LNCaP clone FGC (cell line): ENCODE results near the gene RBM25.
A peak's percentile ranks its signal among the peaks of the same experiment; 100 is the strongest.

Experiments
- DNase-seq: peaks from one replicate; pipeline ENCODE4 v3.0.0-alpha.2; 2011; ENCODE audit warnings: low read depth
- H3K4me3 ChIP-seq: 2 replicates; pipeline ENCODE4 v1.5.1; 2011; ENCODE audit warnings: mild to moderate bottlenecking, low read depth, low read length, control low read depth
- TF ChIP-seq, protein P1 (sequence below): IDR thresholded peaks from 2 replicates; pipeline ENCODE4 v1.5.1; 2012; ENCODE audit warnings: mild to moderate bottlenecking; ENCODE audit not compliant: control insufficient read depth, insufficient read depth; ENCODE audit errors: extremely low read depth

The RBM25 gene

DNA sequence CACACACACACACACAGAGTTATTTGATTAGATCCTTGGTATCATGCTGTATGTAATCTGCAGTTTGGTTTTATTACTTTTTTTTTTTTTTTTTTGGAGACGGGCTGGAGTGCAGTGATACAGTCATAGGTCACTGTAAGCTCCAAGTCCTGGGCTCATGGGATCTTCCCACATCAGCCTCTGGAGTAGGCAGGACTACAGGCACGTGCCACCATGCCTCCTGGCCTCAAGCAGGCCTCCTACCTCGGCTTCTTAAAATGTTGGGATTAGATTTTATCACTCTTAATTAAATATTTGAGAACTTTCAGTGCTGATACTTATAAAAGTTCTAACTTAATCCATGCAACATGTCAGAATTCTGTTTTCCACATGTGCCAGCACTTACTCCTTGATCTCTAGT lies 46.7 kb downstream of the RBM25 start:
- DNase-seq = peak; percentile 99
- no peak overlapping the region for H3K4me3 ChIP-seq
- TF ChIP-seq, protein P1, sequence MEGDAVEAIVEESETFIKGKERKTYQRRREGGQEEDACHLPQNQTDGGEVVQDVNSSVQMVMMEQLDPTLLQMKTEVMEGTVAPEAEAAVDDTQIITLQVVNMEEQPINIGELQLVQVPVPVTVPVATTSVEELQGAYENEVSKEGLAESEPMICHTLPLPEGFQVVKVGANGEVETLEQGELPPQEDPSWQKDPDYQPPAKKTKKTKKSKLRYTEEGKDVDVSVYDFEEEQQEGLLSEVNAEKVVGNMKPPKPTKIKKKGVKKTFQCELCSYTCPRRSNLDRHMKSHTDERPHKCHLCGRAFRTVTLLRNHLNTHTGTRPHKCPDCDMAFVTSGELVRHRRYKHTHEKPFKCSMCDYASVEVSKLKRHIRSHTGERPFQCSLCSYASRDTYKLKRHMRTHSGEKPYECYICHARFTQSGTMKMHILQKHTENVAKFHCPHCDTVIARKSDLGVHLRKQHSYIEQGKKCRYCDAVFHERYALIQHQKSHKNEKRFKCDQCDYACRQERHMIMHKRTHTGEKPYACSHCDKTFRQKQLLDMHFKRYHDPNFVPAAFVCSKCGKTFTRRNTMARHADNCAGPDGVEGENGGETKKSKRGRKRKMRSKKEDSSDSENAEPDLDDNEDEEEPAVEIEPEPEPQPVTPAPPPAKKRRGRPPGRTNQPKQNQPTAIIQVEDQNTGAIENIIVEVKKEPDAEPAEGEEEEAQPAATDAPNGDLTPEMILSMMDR = no peak

DNA sequence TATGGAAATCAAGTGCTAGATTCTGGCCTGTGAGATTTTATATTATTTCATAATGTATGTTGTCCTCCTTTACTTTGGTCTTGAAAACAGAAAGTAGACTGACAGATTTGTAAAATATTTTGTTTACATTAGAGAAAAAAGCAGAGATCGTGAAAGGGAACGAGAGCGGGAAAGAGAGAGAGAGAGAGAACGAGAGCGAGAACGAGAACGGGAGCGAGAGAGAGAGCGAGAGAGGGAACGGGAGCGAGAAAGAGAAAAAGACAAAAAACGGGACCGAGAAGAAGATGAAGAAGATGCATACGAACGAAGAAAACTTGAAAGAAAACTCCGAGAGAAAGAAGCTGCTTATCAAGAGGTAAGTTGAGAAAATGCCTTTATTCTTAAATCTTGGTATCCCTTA lies 47.4 kb downstream of the RBM25 start:
- no peak overlapping the region for H3K4me3 ChIP-seq
- TF ChIP-seq, protein P1 = no peak
- DNase-seq = no peak

DNA sequence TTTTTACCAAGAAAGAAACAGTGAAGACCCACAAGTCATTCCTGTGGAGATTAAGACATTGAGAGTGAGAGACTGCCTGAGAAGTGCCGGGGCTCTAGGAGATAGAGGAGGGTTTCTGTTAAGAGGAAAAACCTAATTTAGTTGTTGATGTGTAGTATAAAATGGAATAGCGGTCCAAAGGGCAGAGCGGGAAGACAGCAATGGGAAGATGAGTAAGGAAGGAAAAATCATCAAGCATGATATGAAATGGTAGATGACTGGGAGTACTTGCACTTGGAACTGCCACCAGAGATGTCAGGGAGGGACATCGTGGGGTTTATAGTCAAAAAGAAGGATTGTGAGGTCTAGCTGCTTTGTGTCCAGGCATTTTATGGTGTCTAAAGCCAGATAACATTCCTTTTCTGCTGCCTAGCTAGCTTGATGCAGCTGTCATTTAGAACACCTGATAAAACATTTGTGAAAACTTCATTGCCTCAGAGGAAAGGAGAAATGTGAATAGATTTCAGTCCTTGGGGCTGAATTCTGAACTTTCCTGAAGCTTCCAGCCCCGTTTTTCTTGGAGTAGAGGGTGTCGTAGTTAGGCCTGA lies 57.8 kb downstream of the RBM25 start:
- H3K4me3 ChIP-seq = no peak overlapping the region
- DNase-seq = no peak
- TF ChIP-seq, protein P1 = no peak

DNA sequence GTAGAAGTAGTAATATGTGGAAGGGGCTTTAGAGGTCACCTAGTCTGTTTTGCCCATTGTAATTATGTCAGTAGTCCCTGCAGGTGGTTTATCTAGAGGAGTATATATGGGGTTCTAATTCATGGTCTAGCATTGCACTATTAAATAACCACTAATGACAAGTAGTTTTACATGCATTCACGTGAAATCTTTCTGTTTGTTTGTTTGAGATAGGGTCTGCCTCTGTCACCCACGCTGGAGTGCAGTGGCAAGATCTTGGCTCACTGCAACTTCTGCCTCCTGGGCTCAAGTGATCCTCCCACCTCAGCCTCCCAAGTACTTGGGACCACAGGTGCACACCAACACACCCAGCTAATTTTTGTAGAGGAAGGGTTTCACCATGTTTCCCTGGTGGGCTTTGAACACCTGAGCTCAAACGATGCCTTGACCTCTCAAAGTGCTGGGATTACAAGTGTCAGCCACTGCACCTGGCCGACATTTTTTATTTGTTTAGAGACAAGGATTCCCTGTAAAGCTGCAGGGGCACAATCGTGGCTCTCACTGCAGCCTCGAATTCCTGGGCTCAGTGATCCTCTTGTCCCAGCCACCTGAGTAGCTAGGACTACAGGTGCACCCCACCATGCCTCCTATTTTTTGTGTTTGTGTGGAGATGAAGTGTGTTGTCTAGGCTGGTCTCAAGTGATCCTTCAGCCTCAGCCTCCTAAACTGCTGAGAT lies 66.0 kb downstream of the RBM25 start:
- DNase-seq = no peak
- TF ChIP-seq, protein P1 = no peak
- H3K4me3 ChIP-seq = no peak overlapping the region

DNA sequence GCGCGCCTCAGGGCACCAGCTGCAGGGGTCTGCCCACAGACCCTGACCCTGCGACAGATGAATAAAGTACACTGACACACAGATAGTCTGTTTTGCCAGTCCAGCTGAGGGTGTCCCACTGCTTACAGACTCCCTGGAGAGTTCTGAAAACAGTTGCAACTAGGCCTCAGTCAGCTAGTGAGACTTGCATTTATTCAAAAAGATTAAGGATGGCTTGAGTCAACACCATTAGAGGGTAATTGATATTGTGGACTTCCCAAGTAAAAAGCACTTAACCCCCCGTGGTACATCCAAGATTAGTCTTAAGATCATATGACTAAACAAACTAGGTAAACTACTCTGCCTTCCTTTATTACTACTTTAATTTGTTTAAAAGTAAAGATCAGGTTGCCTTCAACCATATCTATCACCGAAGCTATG lies 66.8 kb downstream of the RBM25 start:
- TF ChIP-seq, protein P1 = no peak
- no peak overlapping the region for H3K4me3 ChIP-seq
- DNase-seq = no peak

DNA sequence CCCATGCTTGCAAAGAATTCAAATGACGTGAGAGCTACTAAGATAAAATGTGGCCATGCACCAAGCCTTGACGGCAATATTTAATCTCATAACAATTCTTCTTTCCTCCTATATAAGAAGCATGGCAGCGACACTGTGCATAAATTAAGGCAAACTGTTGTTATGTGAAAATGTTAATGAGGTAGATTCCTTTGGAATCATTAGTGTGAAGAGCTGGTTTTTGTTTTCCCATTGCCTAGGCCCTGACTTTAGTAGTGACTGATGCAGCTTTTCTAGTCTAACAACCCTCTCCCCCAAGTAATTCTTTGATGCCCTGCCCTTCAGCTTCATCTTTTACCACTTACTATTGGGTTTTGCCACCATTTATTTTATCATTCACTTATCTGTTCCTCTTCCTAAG lies 67.4 kb downstream of the RBM25 start:
- no peak overlapping the region for H3K4me3 ChIP-seq
- DNase-seq = no peak
- TF ChIP-seq, protein P1 = no peak

DNA sequence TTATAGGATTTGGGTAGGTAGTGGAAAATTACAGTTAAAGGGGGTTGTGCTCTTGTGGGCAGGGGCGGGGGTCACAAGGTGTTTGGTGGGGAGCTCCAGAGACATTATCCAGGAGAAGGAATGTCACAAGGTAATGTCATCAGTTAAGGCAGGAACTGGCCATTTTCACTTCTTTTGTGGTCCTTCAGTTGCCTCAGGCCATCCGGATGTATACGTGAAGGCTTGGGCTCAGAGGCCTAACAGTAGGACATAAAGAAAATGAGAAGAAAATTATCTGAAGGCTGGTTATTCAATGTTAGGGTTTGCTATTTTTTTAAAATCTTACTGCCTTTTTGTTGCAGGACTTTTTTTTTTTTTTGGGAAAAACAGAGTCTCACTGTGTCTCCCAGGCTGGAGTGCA lies 75.5 kb downstream of the RBM25 start:
- no peak for DNase-seq
- H3K4me3 ChIP-seq = no peak overlapping the region
- TF ChIP-seq, protein P1 = no peak
